SK-N-SH (cell line): ENCODE measurements around the gene MYOD1. TPM values are rescaled to one million over a fixed set of nuclear protein-coding genes. Genes with fewer than 3 reads are reported as not detected.

ENCODE experiments used
- CTCF ChIA-PET: fragments of 300-600, 350-600 bp; formaldehyde crosslinking; extraction: SDS; loops from one replicate; lab custom pipeline; 2021; lab: Yijun Ruan, JAX
- POLR2A ChIA-PET: fragments of 350-600 bp; sonication (Branson Sonifier 250); formaldehyde crosslinking; extraction: SDS; loops from one replicate; lab custom pipeline; 2020; ENCODE audit warnings: antibody characterized with exemption, inconsistent platforms; lab: Yijun Ruan, JAX
- DNase-seq: peaks from one replicate; pipeline ENCODE4 v3.0.0; 2012
- H2AFZ ChIP-seq: fragments of 200-600 bp; sonication (generic); 2 replicates; pipeline ENCODE4 v1.8.1; 2016; ENCODE audit warnings: antibody characterized with exemption, mild to moderate bottlenecking, low read depth
- H3F3A ChIP-seq: fragments of 200-600 bp; sonication (generic); replicated peaks from 2 replicates; pipeline ENCODE3; 2016; ENCODE audit warnings: antibody characterized with exemption, mild to moderate bottlenecking; ENCODE audit not compliant: insufficient read depth
- H3K27ac ChIP-seq, 2 experiments: fragments of 200-500 bp in 1 of 2; fragments of 200-600 bp in 1 of 2; sonication (Bioruptor generic) in 1 of 2; sonication (generic), shearing (Covaris generic) in 1 of 2; 2 replicates each; pipeline versions ENCODE4 v1.5.1 to v1.6.1; 2014 to 2016; ENCODE audit warnings: low read depth in 2 of 2, inconsistent platforms in 1 of 2, low read length in 1 of 2, mild to moderate bottlenecking in 1 of 2, mixed read lengths in 1 of 2
- H3K27me3 ChIP-seq: fragments of 200-600 bp; sonication (generic), shearing (Covaris generic); 2 replicates; pipeline ENCODE4 v1.6.1; 2016; ENCODE audit warnings: mixed run types; ENCODE audit not compliant: insufficient read depth
- H3K36me3 ChIP-seq, 2 experiments: fragments of 200-500 bp in 1 of 2; fragments of 200-600 bp in 1 of 2; sonication (Bioruptor generic) in 1 of 2; sonication (generic) in 1 of 2; replicated peaks in 1 of 2; 2 replicates each; pipeline versions ENCODE3 to v1.5.1; 2014 to 2016; ENCODE audit warnings: low read length in 1 of 2, mild to moderate bottlenecking in 1 of 2; ENCODE audit not compliant: insufficient read depth in 2 of 2, control insufficient read depth in 1 of 2
- H3K4me1 ChIP-seq, 2 experiments: fragments of 200-500 bp in 1 of 2; fragments of 200-600 bp in 1 of 2; sonication (Bioruptor generic) in 1 of 2; sonication (generic), shearing (Covaris generic) in 1 of 2; 2 replicates each; pipeline versions ENCODE4 v1.5.1 to v1.6.1; 2014 to 2016; ENCODE audit warnings: low read depth in 1 of 2, low read length in 1 of 2, mixed run types in 1 of 2; ENCODE audit not compliant: insufficient read depth in 2 of 2, control insufficient read depth in 1 of 2
- H3K4me2 ChIP-seq: fragments of 200-600 bp; sonication (generic), shearing (Covaris generic); 2 replicates; pipeline ENCODE4 v1.6.1; 2017; ENCODE audit warnings: mixed run types
- H3K4me3 ChIP-seq, 2 experiments: fragments of 200-500 bp in 1 of 2; fragments of 200-600 bp in 1 of 2; sonication (Bioruptor generic) in 1 of 2; sonication (generic), shearing (Covaris generic) in 1 of 2; 2 replicates each; pipeline versions ENCODE4 v1.5.1 to v1.8.1; 2014 to 2016; ENCODE audit warnings: low read depth in 2 of 2, inconsistent platforms in 1 of 2, low read length in 1 of 2, mild to moderate bottlenecking in 1 of 2, mixed read lengths in 1 of 2, moderate library complexity in 1 of 2
- H3K79me2 ChIP-seq: fragments of 200-600 bp; sonication (generic); 2 replicates; pipeline ENCODE4 v1.8.1; 2017; ENCODE audit warnings: mild to moderate bottlenecking; ENCODE audit not compliant: insufficient read depth
- H3K9ac ChIP-seq: fragments of 200-600 bp; sonication (generic); 2 replicates; pipeline ENCODE4 v1.6.1; 2017; ENCODE audit warnings: mixed run types
- H3K9me2 ChIP-seq: fragments of 200-600 bp; sonication (generic); 2 replicates; pipeline ENCODE4 v1.6.1; 2017; ENCODE audit warnings: mixed run types
- H3K9me3 ChIP-seq: fragments of 200-600 bp; sonication (generic); 2 replicates; pipeline ENCODE4 v1.6.1; 2017; ENCODE audit warnings: mixed run types, mild to moderate bottlenecking, moderate library complexity
- H4K20me1 ChIP-seq: fragments of 200-600 bp; sonication (generic); 2 replicates; pipeline ENCODE4 v1.6.1; 2017; ENCODE audit warnings: mild to moderate bottlenecking, mixed run types; ENCODE audit not compliant: insufficient read depth
- FOXJ3 ChIP-seq: sonication (generic); formaldehyde crosslinking; IDR thresholded peaks from 2 replicates; pipeline ENCODE4 v1.5.1; 2020; ENCODE audit warnings: mild to moderate bottlenecking, missing genetic modification reagents
- GABPA ChIP-seq: IDR thresholded peaks from 2 replicates; pipeline ENCODE4 v1.4.0; 2012; ENCODE audit warnings: low read depth, mild to moderate bottlenecking
- MEF2A ChIP-seq: IDR thresholded peaks from 2 replicates; pipeline ENCODE4 v1.4.0; 2012; ENCODE audit warnings: low read depth, borderline replicate concordance
- MXI1 ChIP-seq: IDR thresholded peaks from 2 replicates; pipeline ENCODE4 v1.6.1; 2012; ENCODE audit warnings: mild to moderate bottlenecking, low read depth, low read length, improper control_type of control experiment
- NFIC ChIP-seq: IDR thresholded peaks from 2 replicates; pipeline ENCODE4 v1.4.0; 2012; ENCODE audit warnings: borderline replicate concordance
- NRF1 ChIP-seq: IDR thresholded peaks from 2 replicates; pipeline ENCODE4 v1.6.1; 2012; ENCODE audit warnings: low read depth, mild to moderate bottlenecking, low read length
- RAD21 ChIP-seq: IDR thresholded peaks from 2 replicates; pipeline ENCODE4 v1.6.1; 2012; ENCODE audit warnings: mild to moderate bottlenecking, low read length
- RFX5 ChIP-seq: IDR thresholded peaks from 2 replicates; pipeline ENCODE4 v1.6.1; 2012; ENCODE audit warnings: mild to moderate bottlenecking, improper control_type of control experiment, low read length
- SIN3A ChIP-seq: IDR thresholded peaks from 2 replicates; pipeline ENCODE4 v1.6.1; 2012; ENCODE audit warnings: low read depth, mild to moderate bottlenecking, low read length, moderate library complexity, borderline replicate concordance
- SMC3 ChIP-seq: IDR thresholded peaks from 2 replicates; pipeline ENCODE4 v1.6.1; 2012; ENCODE audit warnings: low read depth, low read length, improper control_type of control experiment
- TEAD4 ChIP-seq: IDR thresholded peaks from 2 replicates; pipeline ENCODE4 v1.4.0; 2012; ENCODE audit warnings: mild to moderate bottlenecking, borderline replicate concordance; ENCODE audit not compliant: insufficient read depth
- WGBS: methylation state at CpG from one replicate; pipeline ENCODE4 v1.1.6; 2017; ENCODE audit warnings: low lambda C conversion rate; 5-methylcytosine and 5-hydroxymethylcytosine counted together
- polyA plus RNA-seq, 3 experiments: library from polyadenylated mRNA; depleted of rRNA; stranded (reverse); fragments of >200 nt; gene quantifications; 2 replicates each; pipeline ENCODE4 v1.2.3, GENCODE V29; 2012
- TF ChIP-seq, protein P1 (sequence below): fragments of 200-600 bp; sonication (generic); IDR thresholded peaks from 2 replicates; pipeline ENCODE4 v1.6.1; 2017; ENCODE audit warnings: antibody characterized with exemption, mild to moderate bottlenecking, moderate library complexity
- TF ChIP-seq, protein P2 (sequence below): IDR thresholded peaks from 2 replicates; pipeline ENCODE4 v1.4.0; 2012; ENCODE audit warnings: low read depth
- TF ChIP-seq, protein P3 (sequence below): IDR thresholded peaks from 2 replicates; pipeline ENCODE4 v1.4.0; 2012; ENCODE audit warnings: low read depth, borderline replicate concordance
- TF ChIP-seq, protein P4 (sequence below): fragments of 150-350 bp; IDR thresholded peaks from 2 replicates; pipeline ENCODE4 v1.6.1; 2017; ENCODE audit warnings: antibody characterized with exemption, low read length, low read depth, borderline replicate concordance

The MYOD1 gene
- polyA plus RNA-seq, 1 of the 3 experiments (the other 2 are of a cell fraction), result not detected

DNA sequence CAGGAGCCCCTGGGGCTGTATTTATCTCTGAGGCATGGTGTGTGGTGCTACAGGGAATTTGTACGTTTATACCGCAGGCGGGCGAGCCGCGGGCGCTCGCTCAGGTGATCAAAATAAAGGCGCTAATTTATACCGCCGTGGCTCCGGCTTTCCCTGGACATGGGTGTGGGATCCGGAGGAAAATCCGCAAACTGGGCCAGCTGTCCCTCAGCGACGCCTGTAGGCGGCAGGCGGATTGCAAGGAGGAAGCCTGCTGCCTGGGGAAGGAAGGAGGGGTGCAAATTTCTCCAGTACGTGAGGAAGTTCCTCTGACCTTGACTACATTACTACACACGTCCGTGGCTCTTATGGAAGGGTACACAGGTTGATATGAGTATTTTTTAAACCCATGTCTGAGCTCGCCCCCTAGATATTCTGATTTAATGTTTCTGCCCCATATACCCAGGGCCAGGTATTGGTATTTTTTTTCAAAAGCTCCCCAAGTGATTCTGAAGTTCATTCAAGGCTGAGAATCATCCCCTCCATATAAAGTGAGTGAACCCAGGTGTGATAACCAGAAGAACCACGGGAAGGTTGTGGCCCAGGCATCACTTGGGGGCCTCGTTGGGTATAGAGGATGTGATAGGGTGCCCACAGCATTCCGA, 2.8 kb downstream of the MYOD1 start:
- Histone ChIP-seq H3K9me2 (no peaks in the 10 kb centered on the region), H3K4me3 (no peak overlapping the region), H3K9me3 (no peaks in the 10 kb centered on the region), H3K9ac (no peak overlapping the region), H3F3A (no peaks in the 10 kb centered on the region), H3K4me1 (peaks cover 0 to 6% of the 10 kb centered on the region in 2 experiments; a peak in 1 of 4 replicates), H4K20me1 (no peaks in the 10 kb centered on the region), H3K79me2 (no peaks in the 10 kb centered on the region), H3K36me3 (no peaks in the 10 kb centered on the region), H2AFZ (no peak overlapping the region), H3K4me2 (no peak overlapping the region), H3K27ac (no peak overlapping the region), H3K27me3 (peaks cover 54% of the 10 kb centered on the region)
- peak; percentile 43 for TF ChIP-seq RAD21
- TF ChIP-seq, protein P1, sequence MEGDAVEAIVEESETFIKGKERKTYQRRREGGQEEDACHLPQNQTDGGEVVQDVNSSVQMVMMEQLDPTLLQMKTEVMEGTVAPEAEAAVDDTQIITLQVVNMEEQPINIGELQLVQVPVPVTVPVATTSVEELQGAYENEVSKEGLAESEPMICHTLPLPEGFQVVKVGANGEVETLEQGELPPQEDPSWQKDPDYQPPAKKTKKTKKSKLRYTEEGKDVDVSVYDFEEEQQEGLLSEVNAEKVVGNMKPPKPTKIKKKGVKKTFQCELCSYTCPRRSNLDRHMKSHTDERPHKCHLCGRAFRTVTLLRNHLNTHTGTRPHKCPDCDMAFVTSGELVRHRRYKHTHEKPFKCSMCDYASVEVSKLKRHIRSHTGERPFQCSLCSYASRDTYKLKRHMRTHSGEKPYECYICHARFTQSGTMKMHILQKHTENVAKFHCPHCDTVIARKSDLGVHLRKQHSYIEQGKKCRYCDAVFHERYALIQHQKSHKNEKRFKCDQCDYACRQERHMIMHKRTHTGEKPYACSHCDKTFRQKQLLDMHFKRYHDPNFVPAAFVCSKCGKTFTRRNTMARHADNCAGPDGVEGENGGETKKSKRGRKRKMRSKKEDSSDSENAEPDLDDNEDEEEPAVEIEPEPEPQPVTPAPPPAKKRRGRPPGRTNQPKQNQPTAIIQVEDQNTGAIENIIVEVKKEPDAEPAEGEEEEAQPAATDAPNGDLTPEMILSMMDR, result peak; percentile 46; the same call in 1 of the 2 replicates
- TF ChIP-seq SIN3A, result no peak
- no peak for TF ChIP-seq MXI1
- TF ChIP-seq SMC3, result peak; percentile 45
- ChIA-PET CTCF (interaction anchor here (0.7 to 8.6 kb wide), 20 partner anchors 8 to 393 kb away, joined by 3 to 137 read pairs (median 3); partner anchors contain the start of gene KCNC1), POLR2A (interaction anchor here (0.6 kb wide), 1 partner anchor 9 kb away, joined by 3 read pairs; no protein-coding TSS in a partner anchor)
- 15% methylated on average over 24 of the region's 25 CpGs for WGBS
- DNase-seq, result peak; percentile 70

DNA sequence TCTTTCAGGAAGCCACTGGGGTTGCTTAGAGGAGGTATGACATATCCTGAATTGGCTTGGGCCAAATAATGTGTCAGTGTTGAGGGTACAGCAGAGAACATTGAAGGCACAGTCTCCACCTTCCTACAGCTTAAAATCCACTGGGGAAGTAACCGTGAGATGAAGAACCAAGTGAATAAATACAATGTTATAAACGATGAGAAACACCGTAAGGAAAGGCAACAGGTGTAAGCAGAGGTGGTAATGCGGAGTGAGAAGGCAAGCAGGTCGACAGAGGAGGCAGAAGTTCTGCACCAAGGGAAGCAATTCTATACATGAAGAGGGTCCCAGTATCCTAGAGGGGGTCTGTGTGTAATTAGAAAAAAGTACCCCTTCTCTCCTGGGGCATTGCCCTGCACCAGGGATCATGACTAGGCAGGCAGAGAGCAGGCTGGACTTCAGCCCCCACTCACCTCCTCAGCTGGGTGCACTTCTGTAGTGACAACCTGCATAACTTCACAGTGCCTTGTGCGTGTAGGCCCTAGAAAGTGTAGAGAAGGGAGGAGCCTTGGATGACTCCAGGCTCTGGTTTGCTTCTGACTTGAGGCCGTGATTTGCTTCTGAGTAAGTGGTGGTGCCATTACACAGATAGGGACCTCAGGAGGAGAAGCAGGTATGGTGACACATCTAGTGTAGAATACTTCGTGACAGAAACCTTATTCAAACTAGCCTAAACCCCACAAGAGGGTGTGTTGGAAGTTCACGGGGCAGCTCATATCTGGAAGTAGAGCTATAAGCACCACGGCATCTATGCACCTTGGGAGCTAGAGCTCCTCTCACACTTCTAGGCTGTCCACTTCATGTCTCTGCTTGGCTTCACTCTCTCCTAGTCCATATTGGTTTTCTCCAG, 4.9 kb downstream of the MYOD1 start:
- ChIA-PET CTCF (interaction anchor here (1.2 to 8.6 kb wide), 6 partner anchors 8 to 256 kb away, joined by 3 to 137 read pairs (median 32); partner anchors contain the start of gene KCNC1), POLR2A (no interaction called here)
- TF ChIP-seq FOXJ3, result no peak
- TF ChIP-seq GABPA, result no peak
- no peak for TF ChIP-seq MXI1
- TF ChIP-seq, protein P2, sequence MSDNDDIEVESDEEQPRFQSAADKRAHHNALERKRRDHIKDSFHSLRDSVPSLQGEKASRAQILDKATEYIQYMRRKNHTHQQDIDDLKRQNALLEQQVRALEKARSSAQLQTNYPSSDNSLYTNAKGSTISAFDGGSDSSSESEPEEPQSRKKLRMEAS, result no peak
- TF ChIP-seq, protein P1, result no peak
- TF ChIP-seq, protein P3, sequence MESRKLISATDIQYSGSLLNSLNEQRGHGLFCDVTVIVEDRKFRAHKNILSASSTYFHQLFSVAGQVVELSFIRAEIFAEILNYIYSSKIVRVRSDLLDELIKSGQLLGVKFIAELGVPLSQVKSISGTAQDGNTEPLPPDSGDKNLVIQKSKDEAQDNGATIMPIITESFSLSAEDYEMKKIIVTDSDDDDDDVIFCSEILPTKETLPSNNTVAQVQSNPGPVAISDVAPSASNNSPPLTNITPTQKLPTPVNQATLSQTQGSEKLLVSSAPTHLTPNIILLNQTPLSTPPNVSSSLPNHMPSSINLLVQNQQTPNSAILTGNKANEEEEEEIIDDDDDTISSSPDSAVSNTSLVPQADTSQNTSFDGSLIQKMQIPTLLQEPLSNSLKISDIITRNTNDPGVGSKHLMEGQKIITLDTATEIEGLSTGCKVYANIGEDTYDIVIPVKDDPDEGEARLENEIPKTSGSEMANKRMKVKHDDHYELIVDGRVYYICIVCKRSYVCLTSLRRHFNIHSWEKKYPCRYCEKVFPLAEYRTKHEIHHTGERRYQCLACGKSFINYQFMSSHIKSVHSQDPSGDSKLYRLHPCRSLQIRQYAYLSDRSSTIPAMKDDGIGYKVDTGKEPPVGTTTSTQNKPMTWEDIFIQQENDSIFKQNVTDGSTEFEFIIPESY, result no peak
- TF ChIP-seq SMC3, result no peak
- TF ChIP-seq, protein P4, sequence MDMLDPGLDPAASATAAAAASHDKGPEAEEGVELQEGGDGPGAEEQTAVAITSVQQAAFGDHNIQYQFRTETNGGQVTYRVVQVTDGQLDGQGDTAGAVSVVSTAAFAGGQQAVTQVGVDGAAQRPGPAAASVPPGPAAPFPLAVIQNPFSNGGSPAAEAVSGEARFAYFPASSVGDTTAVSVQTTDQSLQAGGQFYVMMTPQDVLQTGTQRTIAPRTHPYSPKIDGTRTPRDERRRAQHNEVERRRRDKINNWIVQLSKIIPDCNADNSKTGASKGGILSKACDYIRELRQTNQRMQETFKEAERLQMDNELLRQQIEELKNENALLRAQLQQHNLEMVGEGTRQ, result no peak
- no peak for TF ChIP-seq RFX5
- no peak for TF ChIP-seq SIN3A
- TF ChIP-seq NFIC, result no peak
- TF ChIP-seq TEAD4, result no peak
- TF ChIP-seq MEF2A, result no peak
- no peak for TF ChIP-seq NRF1
- Histone ChIP-seq H4K20me1 (no peaks in the 10 kb centered on the region), H3K79me2 (no peaks in the 10 kb centered on the region), H3K9ac (no peak overlapping the region), H3K27ac (no peak overlapping the region), H2AFZ (no peak overlapping the region), H3K4me2 (no peak overlapping the region), H3K9me3 (no peaks in the 10 kb centered on the region), H3K9me2 (no peaks in the 10 kb centered on the region), H3F3A (no peaks in the 10 kb centered on the region), H3K36me3 (no peaks in the 10 kb centered on the region), H3K27me3 (peaks cover 43% of the 10 kb centered on the region), H3K4me1 (peaks cover 0 to 6% of the 10 kb centered on the region in 2 experiments; a peak in 1 of 4 replicates), H3K4me3 (no peak overlapping the region)
- 44% methylated on average over 10 of the region's 10 CpGs for WGBS
- DNase-seq, result no peak
